ENCODE results near the gene BABAM2.

The BABAM2 gene

DNA sequence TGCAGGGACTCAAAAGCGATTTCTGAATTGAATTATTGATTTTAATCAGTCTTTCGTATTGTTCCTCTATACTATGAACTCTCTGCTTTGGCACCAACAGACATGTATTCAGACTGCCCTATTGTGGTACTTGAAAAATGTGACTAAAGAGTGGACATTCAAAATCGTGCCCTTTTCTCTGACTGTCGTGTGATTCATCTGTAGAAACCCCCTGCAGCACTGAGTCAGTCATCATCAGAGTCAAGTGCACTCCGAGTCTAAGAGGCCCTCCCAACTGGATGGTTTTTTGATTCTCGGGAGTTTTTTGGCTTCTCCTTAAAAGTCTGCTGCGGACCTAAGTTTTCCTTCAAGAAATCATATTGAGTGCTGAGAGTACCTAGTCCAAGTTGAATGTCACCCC, 405.7 kb downstream of the BABAM2 start:
- TF ChIP-seq, protein P1, sequence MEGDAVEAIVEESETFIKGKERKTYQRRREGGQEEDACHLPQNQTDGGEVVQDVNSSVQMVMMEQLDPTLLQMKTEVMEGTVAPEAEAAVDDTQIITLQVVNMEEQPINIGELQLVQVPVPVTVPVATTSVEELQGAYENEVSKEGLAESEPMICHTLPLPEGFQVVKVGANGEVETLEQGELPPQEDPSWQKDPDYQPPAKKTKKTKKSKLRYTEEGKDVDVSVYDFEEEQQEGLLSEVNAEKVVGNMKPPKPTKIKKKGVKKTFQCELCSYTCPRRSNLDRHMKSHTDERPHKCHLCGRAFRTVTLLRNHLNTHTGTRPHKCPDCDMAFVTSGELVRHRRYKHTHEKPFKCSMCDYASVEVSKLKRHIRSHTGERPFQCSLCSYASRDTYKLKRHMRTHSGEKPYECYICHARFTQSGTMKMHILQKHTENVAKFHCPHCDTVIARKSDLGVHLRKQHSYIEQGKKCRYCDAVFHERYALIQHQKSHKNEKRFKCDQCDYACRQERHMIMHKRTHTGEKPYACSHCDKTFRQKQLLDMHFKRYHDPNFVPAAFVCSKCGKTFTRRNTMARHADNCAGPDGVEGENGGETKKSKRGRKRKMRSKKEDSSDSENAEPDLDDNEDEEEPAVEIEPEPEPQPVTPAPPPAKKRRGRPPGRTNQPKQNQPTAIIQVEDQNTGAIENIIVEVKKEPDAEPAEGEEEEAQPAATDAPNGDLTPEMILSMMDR (IDR thresholded peaks at IDR 0.05; ENCODE audit: extremely low read depth, missing control alignments) = no peak
- DNase-seq (ENCODE audit: low spot score) = no peak

DNA sequence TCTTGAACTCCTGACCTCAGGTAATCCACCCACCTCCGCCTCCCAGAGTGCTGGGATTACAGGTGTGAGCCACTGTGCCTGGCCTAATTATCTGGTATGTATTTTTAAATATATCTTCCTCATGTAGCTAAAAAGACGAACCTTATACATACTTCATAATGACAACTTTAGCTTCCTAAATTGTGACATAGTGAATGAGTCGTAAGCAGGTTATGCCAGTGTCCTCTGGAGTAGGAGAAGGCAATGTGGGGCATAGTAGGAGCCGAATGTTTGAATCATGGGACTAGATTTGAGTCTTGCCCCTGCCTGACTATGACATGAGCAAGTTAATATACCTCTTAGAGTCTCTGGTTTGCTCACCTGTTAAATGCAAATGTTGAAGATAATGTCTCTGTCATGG, 406.4 kb downstream of the BABAM2 start:
- no peak for DNase-seq (ENCODE audit: low spot score)
- TF ChIP-seq, protein P1 (IDR thresholded peaks at IDR 0.05; ENCODE audit: extremely low read depth, missing control alignments) = no peak

DNA sequence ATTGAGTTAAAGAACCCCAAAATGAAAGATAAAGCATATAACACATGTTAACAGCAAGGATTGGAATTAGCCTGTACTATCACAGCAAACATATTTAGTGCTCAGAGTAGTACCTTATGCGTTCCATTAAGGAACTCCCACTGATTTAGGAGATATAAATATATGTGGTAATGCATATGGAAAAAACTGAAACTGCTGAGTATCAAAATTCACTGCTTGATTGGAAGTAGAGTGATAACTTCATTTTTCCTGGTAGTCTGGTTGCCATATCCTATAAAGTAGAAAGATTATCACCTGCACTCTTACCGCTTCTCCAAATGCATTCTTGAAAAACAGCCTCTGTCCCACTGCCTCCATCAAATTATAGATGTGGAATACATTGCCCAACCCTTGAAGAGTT, 407.0 kb downstream of the BABAM2 start:
- TF ChIP-seq, protein P1 (IDR thresholded peaks at IDR 0.05; ENCODE audit: extremely low read depth, missing control alignments) = no peak
- no peak for DNase-seq (ENCODE audit: low spot score)

DNA sequence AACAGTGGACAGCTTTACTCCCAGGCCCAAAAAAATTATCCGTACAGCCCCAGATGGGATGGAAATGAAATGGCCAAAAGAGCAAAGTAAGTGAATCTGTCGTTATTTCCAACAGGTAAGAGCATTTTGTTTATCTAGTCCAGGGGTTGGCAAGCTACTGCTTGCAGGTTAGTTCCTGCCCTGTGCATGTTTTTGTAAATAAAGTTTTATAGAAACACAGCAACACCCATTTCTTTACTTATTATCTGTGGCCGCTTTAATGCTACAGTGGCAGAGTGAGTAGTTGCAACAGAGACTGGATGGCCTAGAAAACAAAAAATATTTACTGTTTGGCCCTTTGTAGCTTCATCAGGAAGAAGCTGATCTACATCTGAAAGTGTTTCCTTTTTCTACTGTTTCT, 407.9 kb downstream of the BABAM2 start:
- TF ChIP-seq, protein P1 (IDR thresholded peaks at IDR 0.05; ENCODE audit: extremely low read depth, missing control alignments) = no peak
- no peak for DNase-seq (ENCODE audit: low spot score)

DNA sequence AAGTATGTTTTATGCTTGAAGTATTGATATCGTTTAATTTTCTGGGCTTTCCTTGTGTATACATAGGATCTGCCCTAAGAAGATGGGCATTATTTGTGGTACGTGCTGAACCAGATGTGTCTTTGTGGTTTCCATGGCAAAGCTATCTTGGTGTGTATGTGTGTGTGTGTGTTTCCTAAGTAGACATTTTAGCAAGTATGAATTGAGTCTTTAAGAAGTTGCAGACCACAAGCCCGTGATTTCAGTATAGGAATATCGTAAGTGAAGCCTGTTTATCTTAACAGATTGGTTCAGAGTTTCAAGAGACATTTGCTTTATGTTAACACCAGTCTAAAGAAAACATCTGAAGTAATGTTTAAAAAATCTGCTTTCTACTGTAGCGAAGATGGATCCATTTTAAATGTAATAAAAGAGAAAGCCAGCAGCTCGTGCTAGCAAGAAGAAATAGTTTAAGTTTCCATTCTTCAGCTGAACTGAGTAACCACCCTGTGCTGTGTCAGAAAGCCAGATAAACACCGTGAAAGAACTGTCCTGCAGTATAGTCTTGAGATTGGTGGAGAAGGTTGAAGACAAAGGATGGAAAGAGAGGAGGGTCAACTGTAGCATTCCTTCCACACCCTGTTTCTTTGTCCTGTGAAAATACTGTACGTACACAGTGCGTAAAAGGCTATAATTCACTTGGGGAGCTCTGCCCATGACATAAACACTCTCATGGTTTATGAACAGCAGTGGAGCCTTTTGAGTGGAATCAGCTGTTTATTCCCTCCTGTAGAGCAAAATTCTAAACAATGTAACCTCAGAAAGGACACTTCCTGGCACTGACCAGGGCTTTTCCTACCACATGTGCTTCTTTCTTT, 410.2 kb downstream of the BABAM2 start:
- no peak for DNase-seq (ENCODE audit: low spot score)
- TF ChIP-seq, protein P1 (IDR thresholded peaks at IDR 0.05; ENCODE audit: extremely low read depth, missing control alignments) = no peak

DNA sequence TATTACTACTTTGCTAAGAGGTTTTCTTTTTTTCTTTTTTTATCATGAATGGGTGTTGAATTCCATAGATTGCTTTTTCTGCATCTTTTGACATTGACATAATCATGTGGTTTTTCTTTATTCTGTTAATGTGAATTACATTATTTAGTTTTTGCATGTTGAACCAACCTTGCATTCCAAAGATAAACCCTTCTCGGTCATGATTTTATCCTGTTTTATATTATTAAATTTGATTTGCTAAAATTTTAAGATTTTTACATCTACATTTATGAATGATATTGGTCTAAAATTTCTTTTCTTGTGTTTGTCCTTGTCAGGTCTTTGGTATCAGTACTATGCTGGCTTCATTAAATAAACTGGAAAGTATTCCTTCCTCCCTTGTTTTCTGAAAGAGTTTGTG, 414.7 kb downstream of the BABAM2 start:
- TF ChIP-seq, protein P1 (IDR thresholded peaks at IDR 0.05; ENCODE audit: extremely low read depth, missing control alignments) = no peak
- no peak for DNase-seq (ENCODE audit: low spot score)

DNA sequence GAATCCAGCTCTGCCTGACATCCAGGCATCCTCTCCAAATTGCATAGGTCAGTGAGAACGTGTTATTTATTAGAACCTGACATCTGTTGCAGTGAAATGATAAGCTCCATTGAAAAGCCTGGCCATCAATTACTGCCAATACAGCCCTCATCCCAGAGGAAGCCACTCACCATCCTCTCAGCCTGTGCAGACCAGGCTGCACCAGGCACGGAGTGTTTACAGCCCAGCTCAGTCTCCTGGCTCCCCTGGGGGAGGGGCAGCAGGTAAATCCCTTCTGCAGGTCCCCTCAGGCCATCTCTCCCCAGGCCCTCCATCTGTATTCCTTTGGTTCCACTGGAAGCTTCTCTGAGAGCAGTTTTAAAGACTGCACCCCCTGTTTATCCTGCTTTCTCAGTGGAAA, 419.6 kb downstream of the BABAM2 start:
- TF ChIP-seq, protein P1 (IDR thresholded peaks at IDR 0.05; ENCODE audit: extremely low read depth, missing control alignments) = no peak
- no peak for DNase-seq (ENCODE audit: low spot score)
